Fibroblast of villous mesenchyme (primary cell): ENCODE measurements around the gene ZNF426. TPM values are rescaled to one million over a fixed set of nuclear protein-coding genes. Genes with fewer than 3 reads are reported as not detected.
A peak's percentile ranks its signal among the peaks of the same experiment; 100 is the strongest.

ENCODE experiments used
- DNase-seq: peaks from one replicate; pipeline ENCODE4 v3.0.0-alpha.2; 2010; ENCODE audit warnings: low read depth
- H3K4me3 ChIP-seq: 2 replicates; pipeline ENCODE4 v1.5.1; 2011; ENCODE audit warnings: low read depth, mild to moderate bottlenecking, low read length
- CTCF ChIP-seq: IDR thresholded peaks from 2 replicates; pipeline ENCODE4 v1.5.1; 2012; ENCODE audit warnings: low read depth, mild to moderate bottlenecking, low read length; ENCODE audit not compliant: insufficient read depth
- total RNA-seq: library from RNA; depleted of rRNA; stranded (reverse); fragments of >200 nt; gene quantifications from 2 replicates; pipeline ENCODE4 v1.2.3, GENCODE V29; 2012

ZNF426 gene
- total RNA-seq, 1 donor = 24.2 TPM

- no peak for TF ChIP-seq CTCF
- no peak for DNase-seq
- H3K4me3 ChIP-seq = no peak overlapping the region
Measured at GRCh38 chr19:9531933-9532332, 6.5 kb downstream of the ZNF426 start.

GRCh38 chr19:9528757-9529336 is 9.6 kb downstream of the ZNF426 start:
- TF ChIP-seq CTCF = no peak

GRCh38 chr19:9523885-9524474 is 14.5 kb downstream of the ZNF426 start:
- DNase-seq = no peak
- TF ChIP-seq CTCF = no peak
- no peak overlapping the region for H3K4me3 ChIP-seq

More at GRCh38 chr19:9528757-9529336, 9.6 kb downstream of the ZNF426 start:
- no peak overlapping the region for H3K4me3 ChIP-seq
- peak; percentile 18 for DNase-seq

GRCh38 chr19:9507285-9507684 is 31.2 kb downstream of the ZNF426 start:
- no peak overlapping the region for H3K4me3 ChIP-seq
- no peak for TF ChIP-seq CTCF
- no peak for DNase-seq

- DNase-seq = no peak
- no peak for TF ChIP-seq CTCF
- H3K4me3 ChIP-seq = no peak overlapping the region
Measured at GRCh38 chr19:9500796-9501195, 37.6 kb downstream of the ZNF426 start.

GRCh38 chr19:9498183-9498902 is 40.1 kb downstream of the ZNF426 start, which contains the start of gene ZNF560:
ZNF560 (minus strand) TSS chr19:9498616; CDS start chr19:9475313, 23,303 bp downstream.
- TF ChIP-seq CTCF = peak; percentile 49
- peak within 1 kb of the TSS; percentile 63 for H3K4me3 ChIP-seq
- DNase-seq = peak; percentile 57
